GM12891 (cell line): ENCODE results near the gene SCFD2.
"Not testable (repeated sequence)": the region's sequence is repeated elsewhere in the genome, so short reads cannot be mapped to it uniquely, and the experiment has no call there.

ENCODE experiments used
- DNase-seq: peaks from one replicate; pipeline ENCODE4 v3.0.0; 2011; ENCODE audit warnings: low spot score; ENCODE audit not compliant: insufficient read length
- FAIRE-seq: peaks from 2 replicates; lab custom pipeline; 2011; peaks lifted over from hg19 to GRCh38; lab: Jason Lieb, UNC
- PAX5 ChIP-seq: IDR thresholded peaks from 2 replicates; pipeline ENCODE4 v1.6.1; 2011; ENCODE audit warnings: low read length, moderate library complexity, mild to moderate bottlenecking; ENCODE audit not compliant: insufficient read depth, severe bottlenecking
- POLR2A ChIP-seq: IDR thresholded peaks from 2 replicates; pipeline ENCODE4 v1.6.1; 2011; ENCODE audit warnings: low read depth, low read length, control low read depth
- POLR2AphosphoS5 ChIP-seq: IDR thresholded peaks from 2 replicates; pipeline ENCODE4 v1.6.1; 2011; ENCODE audit warnings: low read depth, low read length, control low read depth
- POU2F2 ChIP-seq: IDR thresholded peaks from 2 replicates; pipeline ENCODE4 v1.6.1; 2011; ENCODE audit warnings: low read depth, mild to moderate bottlenecking, control low read depth, low read length, moderate library complexity
- SPI1 ChIP-seq: IDR thresholded peaks from 2 replicates; pipeline ENCODE4 v1.6.1; 2011; ENCODE audit warnings: low read depth, low read length, control low read depth
- TAF1 ChIP-seq: IDR thresholded peaks from 2 replicates; pipeline ENCODE4 v1.6.1; 2011; ENCODE audit warnings: low read depth, low read length, control low read depth

Gene SCFD2

GRCh38 chr4:53075162-53075785, 290.6 kb downstream of the SCFD2 start:
- TF ChIP-seq POLR2A = no peak
- TF ChIP-seq TAF1 = no peak
- no peak for TF ChIP-seq SPI1
- TF ChIP-seq POU2F2 = no peak
- no peak for TF ChIP-seq POLR2AphosphoS5
- no peak for TF ChIP-seq PAX5
- FAIRE-seq (peak; percentile 20), DNase-seq (no peak)

- FAIRE-seq (no peak), DNase-seq (no peak)
- TF ChIP-seq POU2F2 (no peak), POLR2A (no peak), PAX5 (no peak), SPI1 (no peak), POLR2AphosphoS5 (no peak), TAF1 (no peak)
Measured at GRCh38 chr4:53068755-53069330, 297.0 kb downstream of the SCFD2 start.

GRCh38 chr4:53067125-53067802, 298.6 kb downstream of the SCFD2 start:
- FAIRE-seq (peak; percentile 40), DNase-seq (no peak)
- TF ChIP-seq POLR2AphosphoS5 (no peak), POU2F2 (no peak), TAF1 (no peak), POLR2A (no peak), SPI1 (no peak), PAX5 (no peak)

- FAIRE-seq (no peak), DNase-seq (no peak)
- no peak for TF ChIP-seq PAX5
- no peak for TF ChIP-seq POLR2A
- TF ChIP-seq SPI1 = no peak
- TF ChIP-seq POLR2AphosphoS5 = no peak
- TF ChIP-seq POU2F2 = no peak
- no peak for TF ChIP-seq TAF1
Measured at GRCh38 chr4:53066155-53066554, 299.7 kb downstream of the SCFD2 start.

- no peak for FAIRE-seq
- DNase-seq = no peak
- TF ChIP-seq POLR2A (no peak), SPI1 (no peak), TAF1 (no peak), PAX5 (no peak), POU2F2 (no peak), POLR2AphosphoS5 (no peak)
Measured at GRCh38 chr4:53064609-53065008, 301.3 kb downstream of the SCFD2 start.

- FAIRE-seq (no peak), DNase-seq (no peak)
- TF ChIP-seq PAX5 (no peak), POLR2A (no peak), SPI1 (no peak), TAF1 (no peak), POLR2AphosphoS5 (no peak), POU2F2 (no peak)
Measured at GRCh38 chr4:53061091-53061850, 304.6 kb downstream of the SCFD2 start.

GRCh38 chr4:53060278-53060677, 305.6 kb downstream of the SCFD2 start:
- DNase-seq = no peak
- TF ChIP-seq POLR2A = no peak
- FAIRE-seq = no peak

GRCh38 chr4:53059871-53060270, 306.0 kb downstream of the SCFD2 start:
- TF ChIP-seq SPI1 = no peak
- TF ChIP-seq POLR2A = no peak
- no peak for TF ChIP-seq POLR2AphosphoS5
- TF ChIP-seq PAX5 = no peak
- TF ChIP-seq POU2F2 = no peak
- TF ChIP-seq TAF1 = no peak
- DNase-seq = no peak
- no peak for FAIRE-seq

GRCh38 chr4:53059256-53059655, 306.6 kb downstream of the SCFD2 start:
- no peak for DNase-seq
- no peak for FAIRE-seq
- no peak for TF ChIP-seq POU2F2
- TF ChIP-seq PAX5 = no peak
- no peak for TF ChIP-seq SPI1
- no peak for TF ChIP-seq TAF1
- TF ChIP-seq POLR2AphosphoS5 = no peak
- TF ChIP-seq POLR2A = no peak

GRCh38 chr4:53057679-53058078, 308.2 kb downstream of the SCFD2 start:
- no peak for TF ChIP-seq POLR2AphosphoS5
- TF ChIP-seq POLR2A = no peak
- TF ChIP-seq SPI1 = no peak
- FAIRE-seq (no peak), DNase-seq (no peak)

- not testable (repeated sequence) for FAIRE-seq, DNase-seq
Measured at GRCh38 chr4:53057108-53057507, 308.8 kb downstream of the SCFD2 start.
